Activated T-cell treated with anti-CD3 and anti-CD28 coated beads, Interleukin-2, amount 50 U/mL, for 72 hours (primary cell): ENCODE results near the gene YJEFN3. TPM values are rescaled to one million over a fixed set of nuclear protein-coding genes. Genes with fewer than 3 reads are reported as not detected.

Experiments used
- total RNA-seq, 2 donors: library from RNA; stranded (reverse); gene quantifications; one replicate each; pipeline ENCODE4 v1.2.3, GENCODE V29; 2022

YJEFN3 gene
- total RNA-seq, 2 donors from 2014 or later: 18.2 to 21.3 TPM

Other genes starting within 250 kb of the YJEFN3 start
- gene SUGP1, start 208.4 kb upstream of the YJEFN3 start, total RNA-seq: 10 to 100 TPM; 67.3 to 69.9 TPM
- 10 to 100 TPM; 64.2 to 68.5 TPM for gene MAU2, start 208.1 kb upstream of the YJEFN3 start, total RNA-seq
- 100 to 1,000 TPM; 100 to 126 TPM for gene GATAD2A, start 123.2 kb upstream of the YJEFN3 start, total RNA-seq
- 1 to 10 TPM; 5.0 to 5.6 TPM for gene TSSK6, start 13.4 kb upstream of the YJEFN3 start, total RNA-seq
- 100 to 1,000 TPM; 229 to 263 TPM for gene NDUFA13, start 12.7 kb upstream of the YJEFN3 start, total RNA-seq
- gene CILP2, start 9.4 kb downstream of the YJEFN3 start, total RNA-seq: under 1 TPM; 0.44 to 0.86 TPM
- 10 to 100 TPM; 28.3 to 56.8 TPM for gene PBX4, start 89.8 kb downstream of the YJEFN3 start, total RNA-seq
- gene LPAR2, start 99.3 kb downstream of the YJEFN3 start, total RNA-seq: 10 to 100 TPM; 72.8 to 82.2 TPM
- 10 to 100 TPM; 96.4 to 99.8 TPM for gene GMIP, start 114.7 kb downstream of the YJEFN3 start, total RNA-seq
- gene ATP13A1, start 134.8 kb downstream of the YJEFN3 start, total RNA-seq: 10 to 100 TPM; 48.8 to 65.4 TPM
- gene ZNF101, start 139.9 kb downstream of the YJEFN3 start, total RNA-seq: 10 to 100 TPM; 67.1 to 77.2 TPM
- 10 to 100 TPM in 1 of 2 donors, 1 to 10 TPM in 1; 9.1 to 12.1 TPM for gene ZNF14, start 204.2 kb downstream of the YJEFN3 start, total RNA-seq